ENCODE data around the gene TTC34.
A peak's percentile ranks its signal among the peaks of the same experiment; 100 is the strongest.

The TTC34 gene

DNA sequence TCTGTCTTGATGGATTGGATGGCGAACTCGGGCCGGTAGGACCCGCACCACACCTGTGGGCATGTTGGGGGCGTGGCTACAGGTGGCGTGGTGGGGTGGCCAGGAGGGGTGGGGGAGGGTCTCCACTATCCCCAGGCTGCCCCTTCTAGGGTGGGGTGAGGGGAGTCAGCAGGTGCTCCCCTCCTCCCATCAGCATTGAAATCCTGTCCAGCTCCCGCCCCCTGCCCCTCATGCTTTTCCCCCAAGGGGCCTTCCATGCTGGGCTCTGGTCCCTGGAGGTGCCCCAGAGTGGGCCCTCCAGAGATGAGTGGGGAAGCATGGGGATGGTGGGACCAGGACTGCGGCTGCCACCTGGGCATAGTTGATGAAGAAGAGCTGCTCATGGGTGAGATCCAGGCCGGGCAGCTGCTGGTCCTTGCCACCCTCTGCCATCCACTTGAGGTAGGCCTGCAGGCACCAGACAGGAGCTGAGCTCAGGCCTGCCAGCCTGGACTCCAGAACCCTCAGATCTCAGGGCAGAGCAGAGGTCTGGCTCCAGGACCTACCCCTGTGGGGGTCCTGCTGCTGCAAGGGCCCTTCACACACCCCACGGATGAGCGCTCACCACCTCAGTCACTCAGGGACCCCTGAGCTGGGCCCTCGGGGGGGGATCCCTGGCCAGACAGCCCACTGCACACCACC is 209.8 kb downstream of the TTC34 start:
- Histone ChIP-seq H3K27ac (ENCODE audit: low read length) (no peak overlapping the region), H3K4me1 (ENCODE audit: control insufficient read depth in 1 of 2, insufficient read depth in 2 of 2, low read length in 2 of 2) (peaks cover 0 to 18% of the 10 kb centered on the region in 2 donors), H3K36me3 (ENCODE audit: control insufficient read depth in 1 of 2, insufficient read depth in 2 of 2, low read length in 2 of 2) (peaks cover 0 to 10% of the 10 kb centered on the region in 2 donors), H3K4me3 (ENCODE audit: low read depth in 1 of 2, low read length in 2 of 2) (no peak overlapping the region), H3K9me3 (ENCODE audit: control insufficient read depth in 1 of 2, low read length in 2 of 2) (no peaks in the 10 kb centered on the region), H3K27me3 (ENCODE audit: low read depth, low read length) (no peaks in the 10 kb centered on the region)

DNA sequence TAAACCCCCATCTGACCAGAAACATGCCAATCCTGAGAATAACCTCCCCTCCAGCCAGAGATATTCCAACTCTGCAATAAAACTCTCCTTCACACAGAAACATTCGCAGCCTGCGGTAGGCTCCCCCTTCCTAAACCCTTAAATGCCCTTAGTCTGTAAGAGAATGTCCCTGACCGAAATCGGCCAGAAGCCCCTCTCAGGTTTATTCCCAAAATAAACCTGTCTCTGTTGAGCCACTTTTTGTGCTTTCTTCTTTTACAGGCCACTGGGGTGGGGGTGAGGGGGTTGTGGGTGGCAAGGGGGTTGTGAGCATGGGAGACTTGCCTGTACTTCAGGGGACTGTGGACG is 210.3 kb downstream of the TTC34 start:
- Histone ChIP-seq H3K27ac (ENCODE audit: low read length) (no peak overlapping the region), H3K27me3 (ENCODE audit: low read depth, low read length) (no peaks in the 10 kb centered on the region), H3K9me3 (ENCODE audit: control insufficient read depth in 1 of 2, low read length in 2 of 2) (no peaks in the 10 kb centered on the region), H3K4me3 (ENCODE audit: low read depth in 1 of 2, low read length in 2 of 2) (no peak overlapping the region), H3K4me1 (ENCODE audit: control insufficient read depth in 1 of 2, insufficient read depth in 2 of 2, low read length in 2 of 2) (peaks cover 0 to 18% of the 10 kb centered on the region in 2 donors), H3K36me3 (ENCODE audit: control insufficient read depth in 1 of 2, insufficient read depth in 2 of 2, low read length in 2 of 2) (peaks cover 0 to 10% of the 10 kb centered on the region in 2 donors)

DNA sequence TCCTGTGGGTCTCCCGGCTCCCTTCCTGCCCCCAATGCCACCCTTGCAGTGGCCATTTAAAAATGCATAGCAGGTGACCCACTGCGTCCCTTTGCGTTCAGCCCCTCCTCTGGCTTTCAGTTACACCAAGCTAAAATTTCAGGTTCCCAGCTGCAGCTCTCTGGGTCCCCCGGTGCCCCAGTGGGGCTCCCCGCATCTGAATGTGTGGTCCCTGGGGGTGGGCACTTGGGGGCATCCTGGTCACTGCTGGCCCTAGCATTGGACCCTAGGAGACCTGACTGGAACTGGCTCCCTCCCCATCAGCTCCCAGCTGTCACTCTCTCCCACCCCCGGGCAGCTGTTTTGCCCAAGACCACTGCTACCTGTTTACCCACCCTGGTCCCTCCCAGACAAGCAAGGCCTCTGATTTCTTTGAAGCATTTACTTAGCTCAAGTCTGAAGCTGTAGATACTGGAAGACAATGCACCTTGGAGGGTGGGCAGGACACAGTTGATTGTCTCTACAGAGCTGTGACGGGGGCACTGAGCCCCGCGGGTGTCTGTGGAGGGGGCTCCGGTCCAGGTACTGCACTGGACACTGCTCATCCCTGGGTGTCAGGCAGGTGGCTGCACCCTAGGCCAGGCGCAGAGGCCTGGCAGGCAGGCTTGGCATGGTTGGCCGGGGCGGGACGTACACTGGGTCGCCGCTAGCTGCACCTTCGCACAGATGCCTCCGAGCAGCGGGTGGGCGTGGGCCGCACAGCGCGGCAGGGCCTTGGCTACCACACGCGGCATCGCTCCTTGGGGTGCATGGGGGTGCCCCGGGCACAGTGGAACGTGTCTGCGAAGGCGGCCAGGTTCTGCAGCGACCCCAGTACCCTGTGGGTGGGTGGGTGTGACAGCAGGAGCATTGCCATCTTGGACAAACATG is 211.0 kb downstream of the TTC34 start:
- Histone ChIP-seq H3K27me3 (ENCODE audit: low read depth, low read length) (no peaks in the 10 kb centered on the region), H3K4me1 (ENCODE audit: control insufficient read depth in 1 of 2, insufficient read depth in 2 of 2, low read length in 2 of 2) (peaks cover 0 to 19% of the 10 kb centered on the region in 2 donors), H3K27ac (ENCODE audit: low read length) (no peak overlapping the region), H3K9me3 (ENCODE audit: control insufficient read depth in 1 of 2, low read length in 2 of 2) (no peaks in the 10 kb centered on the region), H3K36me3 (ENCODE audit: control insufficient read depth in 1 of 2, insufficient read depth in 2 of 2, low read length in 2 of 2) (peaks cover 0 to 10% of the 10 kb centered on the region in 2 donors), H3K4me3 (ENCODE audit: low read depth in 1 of 2, low read length in 2 of 2) (no peak overlapping the region)

GRCh38 chr1:2589431-2590232 is 211.9 kb downstream of the TTC34 start:
- Histone ChIP-seq H3K36me3 (ENCODE audit: control insufficient read depth in 1 of 2, insufficient read depth in 2 of 2, low read length in 2 of 2) (peaks cover 0 to 10% of the 10 kb centered on the region in 2 donors), H3K9me3 (ENCODE audit: control insufficient read depth in 1 of 2, low read length in 2 of 2) (no peaks in the 10 kb centered on the region), H3K4me1 (ENCODE audit: control insufficient read depth in 1 of 2, insufficient read depth in 2 of 2, low read length in 2 of 2) (peaks cover 0 to 28% of the 10 kb centered on the region in 2 donors), H3K27ac (ENCODE audit: low read length) (no peak overlapping the region), H3K27me3 (ENCODE audit: low read depth, low read length) (no peaks in the 10 kb centered on the region), H3K4me3 (ENCODE audit: low read depth in 1 of 2, low read length in 2 of 2) (no peak overlapping the region)

DNA sequence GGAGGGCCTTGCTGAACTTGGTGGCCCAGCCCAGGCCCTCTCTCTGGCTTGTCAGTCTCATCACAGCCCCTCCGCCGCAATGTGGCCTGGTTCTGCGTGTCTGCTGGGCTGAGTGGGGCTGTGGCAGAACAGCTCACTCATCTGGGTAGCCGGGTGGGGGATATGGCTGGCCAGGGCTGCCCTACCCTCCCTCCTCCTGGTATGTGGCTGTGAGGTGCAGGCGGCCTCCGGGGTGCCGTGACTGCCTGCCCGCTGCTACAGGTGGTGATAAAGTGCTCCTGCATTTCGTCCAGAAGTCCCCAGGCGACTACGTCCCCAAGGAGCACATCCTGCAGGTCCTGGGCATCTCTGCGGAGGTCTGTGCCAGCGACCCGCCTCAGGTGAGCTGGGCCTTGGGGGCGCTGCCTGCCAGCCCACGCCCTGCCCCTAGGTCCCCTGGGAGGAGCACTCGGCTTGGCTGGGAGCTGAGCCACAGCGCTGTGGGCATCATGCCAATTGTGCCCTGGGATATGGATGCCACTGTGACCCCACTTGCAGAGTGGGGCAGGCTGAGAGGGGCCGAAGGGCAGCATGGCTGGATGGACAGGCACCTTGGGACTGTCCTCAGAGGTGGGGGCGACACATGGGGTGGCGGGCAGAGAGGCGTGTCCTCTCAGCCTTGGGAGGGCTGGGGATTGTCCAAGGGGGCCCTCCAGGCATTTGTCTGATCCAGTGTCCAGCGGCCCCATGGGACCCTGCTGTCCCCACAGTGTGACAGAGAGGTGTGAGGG is 212.6 kb downstream of the TTC34 start:
- Histone ChIP-seq H3K4me1 (ENCODE audit: control insufficient read depth in 1 of 2, insufficient read depth in 2 of 2, low read length in 2 of 2) (peaks cover 0 to 31% of the 10 kb centered on the region in 2 donors), H3K36me3 (ENCODE audit: control insufficient read depth in 1 of 2, insufficient read depth in 2 of 2, low read length in 2 of 2) (peaks cover 0 to 10% of the 10 kb centered on the region in 2 donors), H3K9me3 (ENCODE audit: control insufficient read depth in 1 of 2, low read length in 2 of 2) (no peaks in the 10 kb centered on the region), H3K27ac (ENCODE audit: low read length) (no peak overlapping the region), H3K27me3 (ENCODE audit: low read depth, low read length) (no peaks in the 10 kb centered on the region), H3K4me3 (ENCODE audit: low read depth in 1 of 2, low read length in 2 of 2) (no peak overlapping the region)

- Histone ChIP-seq H3K27ac (ENCODE audit: low read length) (no peak overlapping the region), H3K4me3 (ENCODE audit: low read depth in 1 of 2, low read length in 2 of 2) (peak overlapping the region; percentile 64 to 82), H3K36me3 (ENCODE audit: control insufficient read depth in 1 of 2, insufficient read depth in 2 of 2, low read length in 2 of 2) (peaks cover 0 to 10% of the 10 kb centered on the region in 2 donors), H3K4me1 (ENCODE audit: control insufficient read depth in 1 of 2, insufficient read depth in 2 of 2, low read length in 2 of 2) (peaks cover 0 to 34% of the 10 kb centered on the region in 2 donors), H3K27me3 (ENCODE audit: low read depth, low read length) (no peaks in the 10 kb centered on the region), H3K9me3 (ENCODE audit: control insufficient read depth in 1 of 2, low read length in 2 of 2) (no peaks in the 10 kb centered on the region)
Measured at GRCh38 chr1:2587860-2588571, 213.5 kb downstream of the TTC34 start.

DNA sequence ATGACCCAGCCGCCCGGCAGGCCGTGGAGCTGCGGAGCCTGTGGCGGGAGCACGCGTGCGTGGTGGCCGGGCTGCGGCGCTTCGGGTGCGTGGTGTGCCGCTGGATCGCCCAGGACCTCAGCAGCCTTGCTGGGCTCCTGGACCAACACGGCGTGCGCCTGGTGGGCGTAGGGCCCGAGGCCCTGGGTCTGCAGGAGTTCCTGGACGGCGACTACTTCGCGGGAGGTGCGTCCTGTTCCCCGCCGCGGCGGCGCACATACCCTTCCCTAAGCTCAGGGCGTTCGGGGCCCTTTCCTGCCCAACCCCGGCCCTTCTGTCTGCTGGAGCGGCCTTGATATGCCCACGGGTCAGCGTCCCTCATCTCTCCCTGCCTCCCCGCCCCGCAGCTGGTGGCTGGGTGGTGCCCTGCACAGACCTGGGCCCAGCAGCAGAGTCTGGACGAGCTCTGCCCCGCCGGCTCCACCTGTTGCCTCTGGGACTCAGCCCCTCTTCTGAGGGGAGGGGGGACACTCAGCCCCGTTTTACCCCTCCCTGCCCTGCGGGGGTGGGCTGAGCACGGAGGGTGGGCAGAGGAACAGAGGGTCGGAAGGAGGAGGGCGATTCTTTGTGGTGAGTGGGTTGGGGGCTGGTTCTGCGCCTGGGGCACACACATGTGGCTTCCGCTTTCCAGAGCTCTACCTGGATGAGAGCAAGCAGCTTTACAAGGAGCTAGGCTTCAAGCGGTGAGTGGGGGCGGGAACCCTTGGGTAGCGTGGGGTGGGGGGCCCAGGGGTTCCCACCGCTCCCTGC is 214.2 kb downstream of the TTC34 start:
- Histone ChIP-seq H3K27ac (ENCODE audit: low read length) (no peak overlapping the region), H3K36me3 (ENCODE audit: control insufficient read depth in 1 of 2, insufficient read depth in 2 of 2, low read length in 2 of 2) (peaks cover 0 to 10% of the 10 kb centered on the region in 2 donors), H3K4me1 (ENCODE audit: control insufficient read depth in 1 of 2, insufficient read depth in 2 of 2, low read length in 2 of 2) (peaks cover 0 to 34% of the 10 kb centered on the region in 2 donors), H3K27me3 (ENCODE audit: low read depth, low read length) (no peaks in the 10 kb centered on the region), H3K9me3 (ENCODE audit: control insufficient read depth in 1 of 2, low read length in 2 of 2) (no peaks in the 10 kb centered on the region), H3K4me3 (ENCODE audit: low read depth in 1 of 2, low read length in 2 of 2) (peak overlapping the region; percentile 64 to 82)

DNA sequence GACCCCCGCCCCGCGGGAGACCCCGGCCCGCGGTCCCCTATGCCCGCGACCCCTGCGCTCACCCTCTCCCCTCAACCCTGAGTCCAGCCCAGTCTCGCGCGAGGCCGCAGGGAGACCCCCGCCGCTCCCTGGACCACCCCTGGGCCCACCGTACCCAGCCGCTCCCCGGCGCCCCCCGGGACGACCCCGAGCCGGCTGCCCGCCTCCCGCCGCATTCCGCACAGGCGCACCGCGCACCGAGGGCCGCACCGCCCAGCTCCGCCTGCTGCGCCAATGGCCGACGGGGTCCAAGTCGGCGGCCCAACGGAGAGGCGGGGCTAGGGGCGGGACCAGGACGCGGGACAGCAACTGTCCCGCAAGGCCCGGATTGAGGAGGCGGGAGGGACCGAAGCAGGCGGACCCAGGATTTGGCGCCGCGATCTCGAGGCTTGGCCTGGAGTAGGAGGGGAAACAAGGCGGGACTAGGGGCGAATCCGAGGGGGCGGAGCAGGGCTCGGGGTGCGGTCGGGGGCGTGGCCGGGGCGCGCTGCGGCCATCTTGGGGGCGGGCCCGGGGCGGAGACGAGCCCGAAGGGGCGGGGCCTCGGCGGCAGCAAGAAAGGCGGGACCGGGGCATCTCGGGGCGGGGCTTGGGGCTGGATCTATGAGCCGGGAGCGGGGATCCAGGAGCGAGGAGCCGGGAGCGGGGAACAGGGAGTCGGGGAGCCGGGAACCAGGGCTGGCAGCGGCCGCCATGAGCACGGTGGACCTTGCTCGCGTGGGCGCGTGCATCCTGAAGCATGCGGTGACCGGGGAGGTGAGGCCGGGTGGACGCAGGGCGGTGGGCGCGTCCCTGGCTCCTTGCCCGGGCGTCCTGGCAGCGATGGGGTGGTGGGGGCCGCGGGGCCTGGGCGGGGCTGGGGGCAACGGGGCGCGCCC is 215.1 kb downstream of the TTC34 start, which contains the start of gene PRXL2B:
TSS of gene PRXL2B (plus strand) at position 624 of the 917 bp plus-strand sequence. CDS start at position 733, 109 bp downstream.
- Histone ChIP-seq H3K27me3 (ENCODE audit: low read depth, low read length) (no peaks in the 10 kb centered on the region), H3K4me3 (ENCODE audit: low read depth in 1 of 2, low read length in 2 of 2) (peak within 1 kb of the TSS; percentile 80 to 82), H3K27ac (ENCODE audit: low read length) (peak within 1 kb of the TSS; percentile 97), H3K9me3 (ENCODE audit: control insufficient read depth in 1 of 2, low read length in 2 of 2) (no peaks in the 10 kb centered on the region), H3K4me1 (ENCODE audit: control insufficient read depth in 1 of 2, insufficient read depth in 2 of 2, low read length in 2 of 2) (peaks cover 0 to 34% of the 10 kb centered on the region in 2 donors), H3K36me3 (ENCODE audit: control insufficient read depth in 1 of 2, insufficient read depth in 2 of 2, low read length in 2 of 2) (peaks cover 0 to 10% of the 10 kb centered on the region in 2 donors)
